Left lobe of liver (tissue), 2 donors: Measurements from ENCODE around the gene TH. TPM values are rescaled to one million over a fixed set of nuclear protein-coding genes. Genes with fewer than 3 reads are reported as not detected.
A peak's percentile ranks its signal among the peaks of the same experiment; 100 is the strongest.

ENCODE experiments used
- ATAC-seq: fragments of 200-7000 bp; cut with Tn5 transposase; one replicate; pipeline ENCODE4 v1.9.1; 2020; ENCODE audit warnings: mild to moderate bottlenecking, moderate library complexity
- DNase-seq: peaks from one replicate; pipeline ENCODE4 v3.0.0-alpha.2; 2020; ENCODE audit warnings: low spot score
- total RNA-seq: library from RNA; stranded (reverse); gene quantifications from one replicate; pipeline ENCODE4 v1.2.1, GENCODE V29; 2021
- donor health status: DM: no; HTN: no; CAD: no; lungs with moderate emphysema.
- donor health status: DM: no; HTN: yes; CAD: no.

TH gene
- total RNA-seq, 1 donor from 2014 or later, result not detected

- DNase-seq (peak; percentile 41), ATAC-seq (no peak)
Observed at GRCh38 chr11:2209370-2209801, 37.8 kb upstream of the TH start.

- DNase-seq, result peak; percentile 44
- no peak for ATAC-seq
Observed at GRCh38 chr11:2208691-2209369, 37.2 kb upstream of the TH start.

GRCh38 chr11:2207773-2208621 lies 36.4 kb upstream of the TH start:
- no peak for ATAC-seq
- peak; percentile 33 for DNase-seq

- ATAC-seq (no peak), DNase-seq (peak; percentile 32)
Observed at GRCh38 chr11:2207212-2207611, 35.6 kb upstream of the TH start.

- no peak for ATAC-seq
- peak; percentile 26 for DNase-seq
Observed at GRCh38 chr11:2205981-2206690, 34.5 kb upstream of the TH start.

- ATAC-seq (no peak), DNase-seq (no peak)
Observed at GRCh38 chr11:2205214-2205720, 33.7 kb upstream of the TH start.

GRCh38 chr11:2204361-2205213 lies 33.0 kb upstream of the TH start:
- DNase-seq (peak; percentile 42), ATAC-seq (no peak)

- ATAC-seq (no peak), DNase-seq (peak; percentile 33)
Observed at GRCh38 chr11:2203440-2204259, 32.0 kb upstream of the TH start.

- DNase-seq (no peak), ATAC-seq (no peak)
Observed at GRCh38 chr11:2202900-2203439, 31.4 kb upstream of the TH start.

- no peak for DNase-seq
- no peak for ATAC-seq
Observed at GRCh38 chr11:2202071-2202899, 30.7 kb upstream of the TH start.

- no peak for ATAC-seq
- no peak for DNase-seq
Observed at GRCh38 chr11:2201542-2201941, 29.9 kb upstream of the TH start.

GRCh38 chr11:2200957-2201519 lies 29.4 kb upstream of the TH start:
- no peak for ATAC-seq

GRCh38 chr11:2200536-2200935 lies 28.9 kb upstream of the TH start:
- no peak for DNase-seq
- ATAC-seq, result no peak

More at GRCh38 chr11:2200957-2201519, 29.4 kb upstream of the TH start:
- DNase-seq, result no peak

- DNase-seq, result no peak
- ATAC-seq, result no peak
Observed at GRCh38 chr11:2199466-2200341, 28.1 kb upstream of the TH start.

GRCh38 chr11:2198621-2199365 lies 27.2 kb upstream of the TH start:
- DNase-seq, result no peak
- no peak for ATAC-seq

GRCh38 chr11:2197771-2198520 lies 26.3 kb upstream of the TH start:
- no peak for ATAC-seq
- DNase-seq, result no peak
